ENCODE results near the gene KDM7A.
"Not testable (repeated sequence)": the region's sequence is repeated elsewhere in the genome, so short reads cannot be mapped to it uniquely, and the experiment has no call there.

KDM7A gene

GRCh38 chr7:140156460-140157080 lies 20.2 kb downstream of the KDM7A start:
- no peak for DNase-seq (ENCODE audit: low read depth in 2 of 2)

GRCh38 chr7:140155428-140155827 lies 21.4 kb downstream of the KDM7A start:
- no peak for DNase-seq (ENCODE audit: low read depth in 2 of 2)

DNA sequence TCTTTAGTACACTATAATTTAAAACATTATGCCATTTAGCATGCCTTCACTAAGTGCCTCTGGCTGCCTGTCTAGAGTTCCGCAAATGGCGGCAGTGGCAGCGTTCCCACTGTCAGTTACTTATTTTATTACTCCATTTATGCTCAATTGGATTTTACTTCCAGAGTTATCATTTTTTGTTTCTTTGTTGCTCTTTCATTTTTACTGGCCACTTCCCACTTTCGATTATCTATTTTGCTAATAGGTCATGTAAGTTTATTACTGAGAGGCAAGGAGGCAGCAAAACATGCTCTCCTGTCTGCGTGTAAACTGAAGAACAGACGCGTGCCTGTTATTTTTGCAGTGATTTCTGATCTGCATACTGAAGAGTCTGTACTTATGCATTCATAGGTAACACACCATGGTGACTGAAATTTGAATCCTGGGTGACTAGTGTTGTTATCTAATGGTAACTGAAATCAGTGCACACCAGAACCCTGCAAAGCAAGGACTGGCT lies 23.1 kb downstream of the KDM7A start:
- no peak for DNase-seq (ENCODE audit: low read depth in 2 of 2)

DNA sequence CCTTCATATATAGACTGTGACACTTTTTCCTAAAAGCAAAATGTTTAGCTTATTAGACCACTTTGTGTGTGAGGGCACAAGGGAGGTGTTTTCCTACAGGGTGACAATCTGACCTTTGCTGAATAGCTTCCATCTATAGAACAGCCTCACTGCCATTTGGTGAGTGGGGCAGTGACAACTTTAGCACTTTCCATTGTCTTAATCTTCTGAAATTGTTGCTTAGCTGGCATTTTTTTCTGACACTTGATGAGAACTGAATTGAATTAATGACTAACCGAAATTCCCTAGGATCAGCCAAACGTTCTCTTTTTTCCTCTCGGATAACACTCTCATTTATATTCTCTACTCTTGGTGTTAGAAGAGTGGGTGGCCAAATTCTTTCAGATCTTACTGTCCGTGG lies 30.2 kb downstream of the KDM7A start:
- DNase-seq (ENCODE audit: low read depth in 2 of 2) = no peak

DNA sequence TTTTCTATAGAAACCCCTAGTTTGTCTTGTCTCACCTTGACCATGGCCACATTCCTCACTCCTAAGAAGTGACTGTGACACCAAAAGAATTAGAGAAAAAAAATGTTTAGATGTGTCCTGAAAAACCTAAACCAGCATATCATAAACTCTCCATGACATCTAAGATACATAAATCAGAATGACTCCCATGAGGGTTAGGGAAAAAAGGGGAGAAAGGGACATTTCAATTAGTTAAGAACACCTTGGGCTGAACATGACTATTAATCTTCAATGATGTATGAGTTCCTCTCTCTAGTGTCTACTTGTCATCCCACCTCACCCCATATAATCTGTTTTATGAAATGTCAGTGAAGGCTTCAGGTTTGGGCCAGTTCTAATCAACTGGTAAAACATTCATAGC lies 31.1 kb downstream of the KDM7A start:
- no peak for DNase-seq (ENCODE audit: low read depth in 2 of 2)

DNA sequence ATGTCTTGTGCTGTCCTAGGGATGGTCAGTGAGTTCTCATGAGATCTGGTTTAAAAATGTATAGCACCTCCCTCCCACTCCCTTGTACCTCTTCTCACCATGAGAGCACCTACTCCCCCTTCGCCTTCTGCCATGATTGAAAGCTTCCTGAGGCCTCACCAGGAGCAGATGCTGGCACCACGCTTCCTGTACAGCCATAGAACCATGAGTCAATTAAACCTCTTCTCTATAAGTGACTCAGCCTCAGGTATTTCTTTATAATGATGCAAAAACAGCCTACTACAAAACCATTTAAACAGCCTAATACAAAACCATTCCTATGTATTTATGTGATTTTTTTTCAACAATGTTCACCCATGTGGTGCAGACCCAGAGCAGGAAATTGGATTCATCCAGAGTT lies 32.0 kb downstream of the KDM7A start:
- no peak for DNase-seq (ENCODE audit: low read depth in 2 of 2)

DNA sequence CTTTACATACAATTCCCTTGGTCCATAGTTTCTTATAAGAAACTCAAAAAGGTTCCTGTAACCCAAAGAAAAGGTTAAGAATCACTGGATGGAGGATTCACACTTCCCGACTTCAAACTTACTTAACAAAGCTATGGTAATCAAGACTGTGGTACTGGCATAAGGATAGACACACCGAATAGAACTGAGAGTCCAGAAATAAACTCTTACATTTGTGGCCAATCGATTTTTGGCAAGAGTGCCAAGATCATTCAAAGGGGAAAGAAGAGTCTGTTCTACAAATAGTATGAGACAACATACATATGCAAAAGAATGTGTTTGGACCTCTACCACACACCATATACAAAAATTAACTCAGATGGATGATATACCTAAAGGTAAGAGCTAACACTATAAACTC lies 32.8 kb downstream of the KDM7A start:
- no peak for DNase-seq (ENCODE audit: low read depth in 2 of 2)

DNA sequence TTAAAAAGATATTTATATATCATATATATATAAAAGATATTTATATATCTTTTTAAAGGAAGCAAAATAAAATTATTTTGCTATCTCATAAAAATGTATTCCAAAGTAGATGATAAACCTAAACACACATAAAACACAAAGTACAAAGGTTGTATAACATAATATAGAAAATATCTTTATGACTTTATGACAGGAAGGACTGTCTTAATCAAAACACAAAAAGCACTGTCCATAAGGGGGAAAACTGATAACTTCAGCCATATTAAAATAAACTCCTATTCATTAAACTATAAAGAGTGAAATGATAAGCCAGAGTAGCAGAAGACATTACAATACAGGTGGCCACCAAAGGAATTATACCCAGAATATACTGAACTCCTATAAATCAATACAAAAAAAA lies 34.8 kb downstream of the KDM7A start:
- no peak for DNase-seq (ENCODE audit: low read depth in 2 of 2)

DNA sequence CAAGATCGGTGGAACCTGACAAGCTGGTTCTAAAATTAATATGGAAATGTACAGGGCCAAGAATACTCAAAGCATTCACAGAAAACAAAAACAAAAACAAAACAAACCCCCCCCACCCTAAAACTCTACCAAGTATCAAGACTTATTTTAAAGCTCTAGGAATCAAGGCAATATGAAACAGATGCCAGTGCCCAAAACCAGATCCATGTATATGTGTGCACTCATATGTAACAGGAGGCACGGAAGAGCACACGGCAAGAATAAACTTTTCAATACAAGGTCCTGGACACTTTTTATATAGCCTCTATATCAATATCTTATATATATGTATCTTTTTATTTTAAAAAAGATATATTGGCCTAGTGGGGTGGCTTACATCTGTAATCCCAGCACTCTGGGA lies 35.5 kb downstream of the KDM7A start:
- DNase-seq (ENCODE audit: low read depth in 2 of 2) = no peak

DNA sequence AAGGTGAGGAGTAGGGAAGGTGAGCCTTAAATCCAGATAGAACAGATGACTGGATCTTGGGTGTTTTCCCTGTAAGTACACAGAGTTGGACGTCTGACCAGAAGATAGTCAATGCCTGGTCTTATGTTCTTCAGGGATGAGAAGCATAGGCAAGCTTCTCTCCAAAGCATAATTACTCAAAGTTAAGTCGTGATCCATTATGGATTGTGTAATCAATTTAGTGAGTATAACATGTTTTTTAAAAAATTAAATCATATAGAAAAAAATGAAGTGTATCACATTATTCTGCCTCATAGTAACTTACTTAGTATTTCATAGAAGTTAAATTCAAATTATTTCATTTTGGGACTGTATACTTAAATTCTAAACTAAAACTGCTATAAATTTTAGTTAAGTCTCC lies 39.7 kb downstream of the KDM7A start:
- DNase-seq (ENCODE audit: low read depth in 2 of 2) = no peak

DNA sequence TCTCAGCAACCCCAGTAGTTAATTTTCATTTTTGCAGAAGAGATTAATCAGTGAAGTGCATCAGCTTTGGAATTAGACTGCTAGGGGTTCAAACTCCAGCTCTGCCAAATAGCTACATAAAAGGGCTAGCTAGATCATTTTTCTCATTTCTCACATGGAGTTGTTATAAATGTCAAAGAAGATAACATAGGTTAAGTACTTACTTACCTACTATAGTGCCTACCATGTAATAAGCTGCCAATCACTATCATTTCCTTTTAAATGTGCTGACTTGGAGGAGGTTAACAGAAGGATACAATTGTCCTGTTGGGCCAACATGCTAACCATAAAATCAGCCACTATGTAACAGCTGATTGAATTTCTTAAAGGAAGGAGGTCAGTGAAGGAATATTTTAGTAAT lies 40.7 kb downstream of the KDM7A start:
- no peak for DNase-seq (ENCODE audit: low read depth in 2 of 2)

- no peak for DNase-seq (ENCODE audit: low read depth in 2 of 2)
These were observed 42.7 kb downstream of the KDM7A start for GRCh38 chr7:140134039-140134438.

- DNase-seq (ENCODE audit: low read depth in 2 of 2) = no peak
These were observed 49.2 kb downstream of the KDM7A start for GRCh38 chr7:140127360-140128127.

GRCh38 chr7:140126435-140127034 lies 50.2 kb downstream of the KDM7A start:
- no peak for DNase-seq (ENCODE audit: low read depth in 2 of 2)

- no peak for DNase-seq (ENCODE audit: low read depth in 2 of 2)
These were observed 53.8 kb downstream of the KDM7A start for GRCh38 chr7:140122965-140123364.

DNA sequence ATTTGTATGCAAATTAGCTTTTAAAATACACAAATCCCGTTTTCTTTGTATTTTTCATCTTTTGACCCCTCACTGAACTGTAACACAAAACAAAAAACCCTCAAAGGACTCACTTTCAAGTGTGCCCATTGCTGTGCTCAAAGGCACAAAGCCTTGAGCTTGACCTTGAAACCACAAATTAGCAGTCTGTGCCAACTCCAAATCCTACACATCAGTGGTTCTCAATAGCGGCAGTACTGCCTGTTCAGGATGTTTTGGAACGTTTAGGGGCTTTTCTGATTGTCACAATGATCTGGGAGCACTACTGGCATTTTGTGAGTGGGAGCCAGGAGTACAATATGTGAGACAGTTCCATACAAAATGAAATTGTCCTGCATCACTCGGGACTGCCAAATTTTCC lies 55.5 kb downstream of the KDM7A start:
- no peak for DNase-seq (ENCODE audit: low read depth in 2 of 2)

DNA sequence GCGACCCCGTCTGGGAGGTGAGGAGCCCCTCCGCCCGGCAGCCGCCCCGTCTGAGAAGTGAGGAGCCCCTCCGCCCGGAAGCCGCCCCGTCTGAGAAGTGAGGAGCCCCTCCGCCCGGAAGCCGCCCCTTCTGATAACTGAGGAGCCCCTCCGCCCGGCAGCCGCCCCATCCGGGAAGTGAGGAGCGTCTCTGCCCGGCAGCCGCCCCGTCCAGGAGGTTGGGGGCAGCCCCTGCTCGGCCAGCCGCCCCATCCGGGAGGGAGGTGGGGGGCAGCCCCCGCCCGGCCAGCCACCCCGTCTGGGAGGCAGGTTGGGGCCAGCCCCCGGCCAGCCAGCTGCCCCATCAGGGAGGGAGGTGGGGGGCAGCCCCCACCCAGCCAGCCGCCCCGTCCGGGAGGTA lies 62.0 kb downstream of the KDM7A start:
- not testable (repeated sequence) for DNase-seq (ENCODE audit: low read depth in 2 of 2)

GRCh38 chr7:140108777-140109176 lies 68.0 kb downstream of the KDM7A start:
- DNase-seq (ENCODE audit: low read depth in 2 of 2) = not testable (repeated sequence)

- no peak for DNase-seq (ENCODE audit: low read depth in 2 of 2)
These were observed 80.3 kb downstream of the KDM7A start for GRCh38 chr7:140096459-140096858.

- no peak for DNase-seq (ENCODE audit: low read depth in 2 of 2)
These were observed 83.4 kb downstream of the KDM7A start for GRCh38 chr7:140093375-140093774.

DNA sequence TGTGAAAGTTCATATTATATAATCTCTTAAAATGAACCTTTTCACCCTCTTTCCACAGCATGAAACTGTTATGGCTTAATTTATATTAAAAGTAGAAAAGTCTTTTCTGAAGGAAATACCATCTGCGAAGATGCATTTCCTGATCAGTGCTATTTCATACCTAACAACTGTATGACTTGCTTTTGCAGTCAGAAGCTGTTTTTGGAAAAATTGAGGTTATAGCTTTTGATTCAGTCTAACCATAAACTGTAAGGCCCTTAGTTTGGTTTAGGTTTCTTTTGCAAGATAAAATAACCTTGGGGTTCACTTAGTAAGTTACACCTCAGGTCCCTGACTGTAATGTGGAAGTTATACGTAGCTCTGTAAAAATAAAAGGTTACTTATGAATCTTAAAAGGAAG lies 91.3 kb downstream of the KDM7A start:
- no peak for DNase-seq (ENCODE audit: low read depth in 2 of 2)

GRCh38 chr7:140084972-140085371 lies 91.8 kb downstream of the KDM7A start:
- no peak for DNase-seq (ENCODE audit: low read depth in 2 of 2)

GRCh38 chr7:140084142-140084655 lies 92.6 kb downstream of the KDM7A start:
- no peak for DNase-seq (ENCODE audit: low read depth in 2 of 2)

Measured in stimulated activated CD8-positive, alpha-beta memory T cell treated with anti-CD3 and anti-CD28 coated beads, Interleukin-2, amount 100 ng/mL, for 1 hour (primary cell).